GM23338 (cell line): ENCODE measurements around the gene KLHL21. TPM values are rescaled to one million over a fixed set of nuclear protein-coding genes. Genes with fewer than 3 reads are reported as not detected.

Source experiments
- ATAC-seq: fragments of 200-7000 bp; cut with Tn5 transposase; 3 replicates; pipeline ENCODE4 v1.9.1; 2020
- DNase-seq: peaks from one replicate; pipeline ENCODE4 v3.0.0-alpha.2; 2015; ENCODE audit warnings: low spot score
- H2AFZ ChIP-seq: fragments of 200-600 bp; sonication (generic); 2 replicates; pipeline ENCODE4 v1.8.0; 2016; ENCODE audit warnings: antibody characterized with exemption, mild to moderate bottlenecking, moderate library complexity
- H3F3A ChIP-seq: fragments of 200-600 bp; sonication (generic); replicated peaks from 2 replicates; pipeline ENCODE4 v1.8.0; 2017; ENCODE audit warnings: antibody characterized with exemption, mixed run types, low read depth
- H3K27ac ChIP-seq: fragments of 200-600 bp; sonication (generic); 2 replicates; pipeline ENCODE4 v1.6.1; 2016; ENCODE audit warnings: low read depth
- H3K27me3 ChIP-seq: fragments of 200-600 bp; sonication (generic); 2 replicates; pipeline ENCODE4 v1.8.0; 2016; ENCODE audit warnings: mild to moderate bottlenecking, mixed run types, moderate library complexity; ENCODE audit not compliant: insufficient read depth
- H3K36me3 ChIP-seq: fragments of 200-600 bp; sonication (generic); 2 replicates; pipeline ENCODE4 v1.8.0; 2016; ENCODE audit warnings: mild to moderate bottlenecking; ENCODE audit not compliant: insufficient read depth
- H3K4me1 ChIP-seq: fragments of 200-600 bp; sonication (generic); 2 replicates; pipeline ENCODE4 v1.8.0; 2016; ENCODE audit warnings: mild to moderate bottlenecking, moderate library complexity; ENCODE audit not compliant: insufficient read depth
- H3K4me2 ChIP-seq: fragments of 200-600 bp; sonication (generic); 2 replicates; pipeline ENCODE4 v1.7.1; 2017; ENCODE audit warnings: mixed run types
- H3K4me3 ChIP-seq: fragments of 200-600 bp; sonication (generic); 2 replicates; pipeline ENCODE4 v1.6.1; 2016; ENCODE audit warnings: mixed run types
- H3K79me2 ChIP-seq: fragments of 200-600 bp; sonication (generic); replicated peaks from 2 replicates; pipeline ENCODE4 v1.8.0; 2017; ENCODE audit warnings: mild to moderate bottlenecking; ENCODE audit not compliant: insufficient read depth
- H3K9me2 ChIP-seq: fragments of 200-600 bp; sonication (generic); 2 replicates; pipeline ENCODE4 v1.8.0; 2017; ENCODE audit not compliant: insufficient read depth
- H4K20me1 ChIP-seq: fragments of 200-600 bp; sonication (generic); replicated peaks from 2 replicates; pipeline ENCODE4 v1.8.0; 2017; ENCODE audit warnings: mild to moderate bottlenecking; ENCODE audit not compliant: insufficient read depth
- H3K27ac Mint-ChIP-seq: 2 replicates; pipeline ENCODE4 v1.8.0; 2020; ENCODE audit warnings: inconsistent platforms, mild to moderate bottlenecking, moderate library complexity, mixed read lengths
- H3K27me3 Mint-ChIP-seq: 3 replicates; pipeline ENCODE4 v1.8.0; 2022; ENCODE audit warnings: low read depth, mild to moderate bottlenecking, moderate library complexity, mixed read lengths, inconsistent platforms; ENCODE audit not compliant: insufficient read depth, poor library complexity
- H3K36me3 Mint-ChIP-seq: 3 replicates; pipeline ENCODE4 v1.8.0; 2021; ENCODE audit warnings: low read depth, mild to moderate bottlenecking, inconsistent platforms, moderate library complexity, mixed read lengths
- H3K4me1 Mint-ChIP-seq: 3 replicates; pipeline ENCODE4 v1.8.0; 2020; ENCODE audit warnings: mild to moderate bottlenecking, inconsistent platforms, mixed read lengths
- H3K4me3 Mint-ChIP-seq: 3 replicates; pipeline ENCODE4 v1.8.0; 2021; ENCODE audit warnings: moderate library complexity, mild to moderate bottlenecking, inconsistent platforms, mixed read lengths
- H3K9me3 Mint-ChIP-seq: 3 replicates; pipeline ENCODE4 v1.8.0; 2020; ENCODE audit warnings: moderate library complexity, mild to moderate bottlenecking, inconsistent platforms, mixed read lengths
- CREB1 ChIP-seq: fragments of 250-450 bp; sonication (Bioruptor Pico); IDR thresholded peaks from 2 replicates; pipeline ENCODE4 v1.5.0; 2020; ENCODE audit warnings: low read depth, mild to moderate bottlenecking, moderate library complexity
- CTCF ChIP-seq, 2 experiments: fragments of 200-600 bp in 1 of 2; sonication (generic) in 1 of 2; conservative IDR thresholded peaks; 2 replicates each; pipeline versions ENCODE4 v1.5.1 to v1.6.1; 2016 to 2017; ENCODE audit warnings: antibody characterized with exemption in 2 of 2, low read depth in 2 of 2, mild to moderate bottlenecking in 2 of 2, moderate library complexity in 1 of 2
- ETS1 ChIP-seq: IDR thresholded peaks from 2 replicates; pipeline ENCODE4 v1.6.1; 2016; ENCODE audit warnings: antibody characterized with exemption
- EZH2 ChIP-seq: fragments of 200-600 bp; sonication (generic); IDR thresholded peaks from one replicate; pipeline ENCODE4 v1.8.0; 2017; ENCODE audit warnings: antibody characterized with exemption, mild to moderate bottlenecking, low read depth; ENCODE audit not compliant: unreplicated experiment
- EZH2phosphoT487 ChIP-seq: fragments of 200-600 bp; sonication (generic); IDR thresholded peaks from one replicate; pipeline ENCODE4 v1.8.1; 2018; ENCODE audit warnings: antibody characterized with exemption; ENCODE audit not compliant: unreplicated experiment
- JUNB ChIP-seq: IDR thresholded peaks from one replicate; pipeline ENCODE4 v1.6.1; 2016; ENCODE audit warnings: antibody characterized with exemption; ENCODE audit not compliant: unreplicated experiment
- NANOG ChIP-seq: IDR thresholded peaks from 2 replicates; pipeline ENCODE4 v1.6.1; 2016; ENCODE audit warnings: antibody characterized with exemption, borderline replicate concordance
- POLR2AphosphoS5 ChIP-seq: IDR thresholded peaks from 2 replicates; pipeline ENCODE4 v1.6.1; 2016; ENCODE audit warnings: antibody characterized with exemption, low read depth
- STAT1 ChIP-seq: IDR thresholded peaks from one replicate; pipeline ENCODE4 v1.6.1; 2016; ENCODE audit warnings: antibody characterized with exemption; ENCODE audit not compliant: unreplicated experiment
- ZNF114 ChIP-seq: fragments of 250-450 bp; sonication (Bioruptor Pico); IDR thresholded peaks from 2 replicates; pipeline ENCODE4 v1.5.0; 2020; ENCODE audit warnings: mild to moderate bottlenecking, moderate library complexity
- ZNF331 ChIP-seq: fragments of 250-450 bp; sonication (Bioruptor Pico); IDR thresholded peaks from 2 replicates; pipeline ENCODE4 v1.5.0; 2020; ENCODE audit warnings: low read depth, mild to moderate bottlenecking, moderate library complexity
- polyA plus RNA-seq: library from polyadenylated mRNA; unstranded; fragments of >200 nt; fragmentation: Nextera tagmentation; extraction: Ambion mirVana; gene quantifications from 2 replicates; pipeline ENCODE4 v1.2.1, GENCODE V29; 2016
- total RNA-seq: library from RNA; depleted of rRNA; stranded (reverse); fragments of >200 nt; shearing (Covaris generic); gene quantifications from 2 replicates; pipeline ENCODE4 v1.2.3, GENCODE V29; 2014
- TF ChIP-seq, protein P1 (sequence below): IDR thresholded peaks from one replicate; pipeline ENCODE4 v1.6.1; 2018; ENCODE audit warnings: antibody characterized with exemption; ENCODE audit not compliant: unreplicated experiment
- TF ChIP-seq, protein P2 (sequence below): fragments of 250-450 bp; sonication (Bioruptor Pico); IDR thresholded peaks from 2 replicates; pipeline ENCODE4 v1.5.0; 2020; ENCODE audit warnings: mild to moderate bottlenecking, moderate library complexity

KLHL21 gene
- total and polyA plus RNA-seq, 2 experiments from 2014 or later = 7.3 to 35.9 TPM

DNA sequence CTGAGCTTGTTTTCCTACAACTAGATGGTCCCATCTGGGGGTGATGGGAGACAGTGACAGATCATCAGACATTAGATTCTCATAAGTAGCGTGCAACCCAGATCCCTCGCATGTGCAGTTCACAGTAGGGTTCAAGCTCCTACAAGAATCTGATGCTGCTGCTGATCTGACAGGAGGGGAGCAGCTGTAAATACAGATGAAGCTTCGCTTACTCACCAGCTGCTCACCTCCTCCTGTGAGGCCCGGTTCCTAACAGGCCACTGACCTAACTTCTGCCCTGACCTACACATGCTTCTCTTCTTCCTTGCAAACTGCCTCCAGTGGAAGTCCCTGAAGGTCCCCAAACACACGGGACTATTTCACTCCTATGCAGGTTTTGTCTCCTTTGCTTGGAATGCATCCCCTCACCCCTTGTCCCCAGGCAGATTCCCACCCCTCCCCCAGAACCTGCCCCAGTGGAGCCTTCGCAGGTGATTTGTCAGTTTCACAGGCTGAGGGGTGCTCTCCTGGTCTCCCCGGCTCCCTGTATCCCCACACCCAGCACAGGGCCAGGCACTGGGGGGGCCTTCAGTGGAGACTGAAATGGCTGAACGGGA, 28.5 kb downstream of the KLHL21 start:
- no peaks in the 10 kb centered on the region for H3K36me3 Mint-ChIP-seq
- H2AFZ ChIP-seq = no peak overlapping the region
- H4K20me1 ChIP-seq = no peaks in the 10 kb centered on the region
- H3K4me1 Mint-ChIP-seq = peaks cover 9% of the 10 kb centered on the region
- peaks cover 2% of the 10 kb centered on the region; the same call in 1 of the 2 replicates for H3K4me1 ChIP-seq
- H3K4me3 Mint-ChIP-seq = no peak overlapping the region
- H3K9me2 ChIP-seq = no peaks in the 10 kb centered on the region
- no peak overlapping the region for H3K27ac ChIP-seq
- no peaks in the 10 kb centered on the region for H3K27me3 ChIP-seq
- H3K27me3 Mint-ChIP-seq = peaks cover 5% of the 10 kb centered on the region
- no peak for TF ChIP-seq EZH2phosphoT487
- no peak for TF ChIP-seq CTCF (conservative IDR thresholded peaks at IDR 0.05; ENCODE audit: low read depth in 2 of 2)
- TF ChIP-seq ETS1 = no peak
- TF ChIP-seq ZNF114 (CRISPR knock-in tag) = no peak
- TF ChIP-seq STAT1 = no peak
- TF ChIP-seq, protein P1, sequence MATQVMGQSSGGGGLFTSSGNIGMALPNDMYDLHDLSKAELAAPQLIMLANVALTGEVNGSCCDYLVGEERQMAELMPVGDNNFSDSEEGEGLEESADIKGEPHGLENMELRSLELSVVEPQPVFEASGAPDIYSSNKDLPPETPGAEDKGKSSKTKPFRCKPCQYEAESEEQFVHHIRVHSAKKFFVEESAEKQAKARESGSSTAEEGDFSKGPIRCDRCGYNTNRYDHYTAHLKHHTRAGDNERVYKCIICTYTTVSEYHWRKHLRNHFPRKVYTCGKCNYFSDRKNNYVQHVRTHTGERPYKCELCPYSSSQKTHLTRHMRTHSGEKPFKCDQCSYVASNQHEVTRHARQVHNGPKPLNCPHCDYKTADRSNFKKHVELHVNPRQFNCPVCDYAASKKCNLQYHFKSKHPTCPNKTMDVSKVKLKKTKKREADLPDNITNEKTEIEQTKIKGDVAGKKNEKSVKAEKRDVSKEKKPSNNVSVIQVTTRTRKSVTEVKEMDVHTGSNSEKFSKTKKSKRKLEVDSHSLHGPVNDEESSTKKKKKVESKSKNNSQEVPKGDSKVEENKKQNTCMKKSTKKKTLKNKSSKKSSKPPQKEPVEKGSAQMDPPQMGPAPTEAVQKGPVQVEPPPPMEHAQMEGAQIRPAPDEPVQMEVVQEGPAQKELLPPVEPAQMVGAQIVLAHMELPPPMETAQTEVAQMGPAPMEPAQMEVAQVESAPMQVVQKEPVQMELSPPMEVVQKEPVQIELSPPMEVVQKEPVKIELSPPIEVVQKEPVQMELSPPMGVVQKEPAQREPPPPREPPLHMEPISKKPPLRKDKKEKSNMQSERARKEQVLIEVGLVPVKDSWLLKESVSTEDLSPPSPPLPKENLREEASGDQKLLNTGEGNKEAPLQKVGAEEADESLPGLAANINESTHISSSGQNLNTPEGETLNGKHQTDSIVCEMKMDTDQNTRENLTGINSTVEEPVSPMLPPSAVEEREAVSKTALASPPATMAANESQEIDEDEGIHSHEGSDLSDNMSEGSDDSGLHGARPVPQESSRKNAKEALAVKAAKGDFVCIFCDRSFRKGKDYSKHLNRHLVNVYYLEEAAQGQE = no peak
- TF ChIP-seq ZNF331 (CRISPR knock-in tag) = no peak
- no peak for TF ChIP-seq NANOG
- no peak for TF ChIP-seq EZH2
- TF ChIP-seq POLR2AphosphoS5 = no peak
- TF ChIP-seq, protein P2, sequence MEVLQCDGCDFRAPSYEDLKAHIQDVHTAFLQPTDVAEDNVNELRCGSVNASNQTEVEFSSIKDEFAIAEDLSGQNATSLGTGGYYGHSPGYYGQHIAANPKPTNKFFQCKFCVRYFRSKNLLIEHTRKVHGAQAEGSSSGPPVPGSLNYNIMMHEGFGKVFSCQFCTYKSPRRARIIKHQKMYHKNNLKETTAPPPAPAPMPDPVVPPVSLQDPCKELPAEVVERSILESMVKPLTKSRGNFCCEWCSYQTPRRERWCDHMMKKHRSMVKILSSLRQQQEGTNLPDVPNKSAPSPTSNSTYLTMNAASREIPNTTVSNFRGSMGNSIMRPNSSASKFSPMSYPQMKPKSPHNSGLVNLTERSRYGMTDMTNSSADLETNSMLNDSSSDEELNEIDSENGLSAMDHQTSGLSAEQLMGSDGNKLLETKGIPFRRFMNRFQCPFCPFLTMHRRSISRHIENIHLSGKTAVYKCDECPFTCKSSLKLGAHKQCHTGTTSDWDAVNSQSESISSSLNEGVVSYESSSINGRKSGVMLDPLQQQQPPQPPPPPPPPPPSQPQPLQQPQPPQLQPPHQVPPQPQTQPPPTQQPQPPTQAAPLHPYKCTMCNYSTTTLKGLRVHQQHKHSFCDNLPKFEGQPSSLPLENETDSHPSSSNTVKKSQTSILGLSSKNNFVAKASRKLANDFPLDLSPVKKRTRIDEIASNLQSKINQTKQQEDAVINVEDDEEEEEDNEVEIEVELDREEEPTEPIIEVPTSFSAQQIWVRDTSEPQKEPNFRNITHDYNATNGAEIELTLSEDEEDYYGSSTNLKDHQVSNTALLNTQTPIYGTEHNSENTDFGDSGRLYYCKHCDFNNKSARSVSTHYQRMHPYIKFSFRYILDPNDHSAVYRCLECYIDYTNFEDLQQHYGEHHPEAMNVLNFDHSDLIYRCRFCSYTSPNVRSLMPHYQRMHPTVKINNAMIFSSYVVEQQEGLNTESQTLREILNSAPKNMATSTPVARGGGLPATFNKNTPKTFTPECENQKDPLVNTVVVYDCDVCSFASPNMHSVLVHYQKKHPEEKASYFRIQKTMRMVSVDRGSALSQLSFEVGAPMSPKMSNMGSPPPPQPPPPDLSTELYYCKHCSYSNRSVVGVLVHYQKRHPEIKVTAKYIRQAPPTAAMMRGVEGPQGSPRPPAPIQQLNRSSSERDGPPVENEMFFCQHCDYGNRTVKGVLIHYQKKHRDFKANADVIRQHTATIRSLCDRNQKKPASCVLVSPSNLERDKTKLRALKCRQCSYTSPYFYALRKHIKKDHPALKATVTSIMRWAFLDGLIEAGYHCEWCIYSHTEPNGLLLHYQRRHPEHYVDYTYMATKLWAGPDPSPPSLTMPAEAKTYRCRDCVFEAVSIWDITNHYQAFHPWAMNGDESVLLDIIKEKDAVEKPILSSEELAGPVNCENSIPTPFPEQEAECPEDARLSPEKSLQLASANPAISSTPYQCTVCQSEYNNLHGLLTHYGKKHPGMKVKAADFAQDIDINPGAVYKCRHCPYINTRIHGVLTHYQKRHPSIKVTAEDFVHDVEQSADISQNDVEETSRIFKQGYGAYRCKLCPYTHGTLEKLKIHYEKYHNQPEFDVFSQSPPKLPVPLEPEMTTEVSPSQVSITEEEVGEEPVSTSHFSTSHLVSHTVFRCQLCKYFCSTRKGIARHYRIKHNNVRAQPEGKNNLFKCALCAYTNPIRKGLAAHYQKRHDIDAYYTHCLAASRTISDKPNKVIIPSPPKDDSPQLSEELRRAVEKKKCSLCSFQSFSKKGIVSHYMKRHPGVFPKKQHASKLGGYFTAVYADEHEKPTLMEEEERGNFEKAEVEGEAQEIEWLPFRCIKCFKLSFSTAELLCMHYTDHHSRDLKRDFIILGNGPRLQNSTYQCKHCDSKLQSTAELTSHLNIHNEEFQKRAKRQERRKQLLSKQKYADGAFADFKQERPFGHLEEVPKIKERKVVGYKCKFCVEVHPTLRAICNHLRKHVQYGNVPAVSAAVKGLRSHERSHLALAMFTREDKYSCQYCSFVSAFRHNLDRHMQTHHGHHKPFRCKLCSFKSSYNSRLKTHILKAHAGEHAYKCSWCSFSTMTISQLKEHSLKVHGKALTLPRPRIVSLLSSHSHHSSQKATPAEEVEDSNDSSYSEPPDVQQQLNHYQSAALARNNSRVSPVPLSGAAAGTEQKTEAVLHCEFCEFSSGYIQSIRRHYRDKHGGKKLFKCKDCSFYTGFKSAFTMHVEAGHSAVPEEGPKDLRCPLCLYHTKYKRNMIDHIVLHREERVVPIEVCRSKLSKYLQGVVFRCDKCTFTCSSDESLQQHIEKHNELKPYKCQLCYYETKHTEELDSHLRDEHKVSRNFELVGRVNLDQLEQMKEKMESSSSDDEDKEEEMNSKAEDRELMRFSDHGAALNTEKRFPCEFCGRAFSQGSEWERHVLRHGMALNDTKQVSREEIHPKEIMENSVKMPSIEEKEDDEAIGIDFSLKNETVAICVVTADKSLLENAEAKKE (CRISPR knock-in tag) = no peak
- no peak for TF ChIP-seq CREB1 (CRISPR knock-in tag)
- TF ChIP-seq JUNB = no peak
- H3F3A ChIP-seq = no peaks in the 10 kb centered on the region; the same call in 1 of the 2 replicates
- no peak overlapping the region for H3K4me3 ChIP-seq
- DNase-seq (no peak), ATAC-seq (no peak; the same call in 2 of the 3 replicates)
- H3K4me2 ChIP-seq = no peak overlapping the region
- no peaks in the 10 kb centered on the region for H3K36me3 ChIP-seq
- H3K27ac Mint-ChIP-seq = no peak overlapping the region
- H3K79me2 ChIP-seq = no peaks in the 10 kb centered on the region
- peaks cover 3% of the 10 kb centered on the region; the same call in 1 of the 3 replicates for H3K9me3 Mint-ChIP-seq
